ENCODE data around the gene MAP4K1. TPM values are rescaled to one million over a fixed set of nuclear protein-coding genes. Genes with fewer than 3 reads are reported as not detected.
A peak's percentile ranks its signal among the peaks of the same experiment; 100 is the strongest.

Gene MAP4K1
- total and polyA plus RNA-seq, 2 of the 13 experiments (the other 11 are each of a cell fraction or from before 2014, with no cell fraction given): 0.24 to 0.89 TPM

- TF ChIP-seq YY1 (IDR thresholded peaks at IDR 0.05; ENCODE audit: insufficient read depth, insufficient replicate concordance, low read depth, low read length): peak; percentile 79
- TF ChIP-seq MEIS2 (CRISPR knock-in tag; IDR thresholded peaks at IDR 0.05): peak; percentile 16; the same call in 1 of the 2 replicates
- TF ChIP-seq JDP2 (CRISPR knock-in tag; IDR thresholded peaks at IDR 0.05; ENCODE audit: borderline replicate concordance): no peak
- peak; percentile 50; the same call in 1 of the 2 replicates for TF ChIP-seq ZNF710 (CRISPR knock-in tag; IDR thresholded peaks at IDR 0.05; ENCODE audit: borderline replicate concordance)
- 0 out of 2 replicates have a peak, but pooled peaks have one; percentile 8 for TF ChIP-seq NKX3-1 (CRISPR knock-in tag; IDR thresholded peaks at IDR 0.05)
- TF ChIP-seq ZNF547 (CRISPR knock-in tag; IDR thresholded peaks at IDR 0.05): peak; percentile 43; the same call in 1 of the 2 replicates
- TF ChIP-seq NFE2L2 (IDR thresholded peaks at IDR 0.05; ENCODE audit: low read length): no peak
- no peak for TF ChIP-seq CHD2 (IDR thresholded peaks at IDR 0.05; ENCODE audit: low read depth, low read length)
- TF ChIP-seq, protein P1, sequence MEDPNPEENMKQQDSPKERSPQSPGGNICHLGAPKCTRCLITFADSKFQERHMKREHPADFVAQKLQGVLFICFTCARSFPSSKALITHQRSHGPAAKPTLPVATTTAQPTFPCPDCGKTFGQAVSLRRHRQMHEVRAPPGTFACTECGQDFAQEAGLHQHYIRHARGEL (CRISPR knock-in tag; IDR thresholded peaks at IDR 0.05): no peak
- no peak for TF ChIP-seq CEBPZ (IDR thresholded peaks at IDR 0.05; ENCODE audit: low read length)
- TF ChIP-seq KLF6 (CRISPR knock-in tag; IDR thresholded peaks at IDR 0.05): 0 out of 2 replicates have a peak, but pooled peaks have one; percentile 29
- TF ChIP-seq ZMAT3 (CRISPR knock-in tag; conservative IDR thresholded peaks at IDR 0.05): peak; percentile 80
- peak; percentile 82 for TF ChIP-seq SAP130 (CRISPR knock-in tag; IDR thresholded peaks at IDR 0.05; ENCODE audit: low read depth)
- peak; percentile 52; the same call in 1 of the 2 replicates for TF ChIP-seq DR1 (CRISPR knock-in tag; IDR thresholded peaks at IDR 0.05)
- no peak for TF ChIP-seq TRIM22 (IDR thresholded peaks at IDR 0.05)
- TF ChIP-seq ELF1 (CRISPR knock-in tag; IDR thresholded peaks at IDR 0.05): peak; percentile 42; the same call in 1 of the 2 replicates
- no peak for TF ChIP-seq ZKSCAN5 (CRISPR knock-in tag; IDR thresholded peaks at IDR 0.05)
- TF ChIP-seq, protein P2, sequence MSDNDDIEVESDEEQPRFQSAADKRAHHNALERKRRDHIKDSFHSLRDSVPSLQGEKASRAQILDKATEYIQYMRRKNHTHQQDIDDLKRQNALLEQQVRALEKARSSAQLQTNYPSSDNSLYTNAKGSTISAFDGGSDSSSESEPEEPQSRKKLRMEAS (IDR thresholded peaks at IDR 0.05): peak; percentile 80
- TF ChIP-seq RXRB (CRISPR knock-in tag; IDR thresholded peaks at IDR 0.05; ENCODE audit: borderline replicate concordance): no peak
- TF ChIP-seq GABPB1 (CRISPR knock-in tag; IDR thresholded peaks at IDR 0.05): peak; percentile 70; the same call in 1 of the 2 replicates
- TF ChIP-seq GATA4 (IDR thresholded peaks at IDR 0.05; ENCODE audit: borderline replicate concordance, low read depth): peak; percentile 67; the same call in 1 of the 2 replicates
- TF ChIP-seq ZNF232 (CRISPR knock-in tag; IDR thresholded peaks at IDR 0.05; ENCODE audit: borderline replicate concordance): no peak; the same call in 1 of the 2 replicates
- TF ChIP-seq SNRNP70 (IDR thresholded peaks at IDR 0.05; ENCODE audit: low read depth, low read length): no peak
- TF ChIP-seq SMARCC2 (IDR thresholded peaks at IDR 0.05): no peak
- no peak for TF ChIP-seq HOXD1 (CRISPR knock-in tag; IDR thresholded peaks at IDR 0.05)
These were observed 29.7 kb upstream of the MAP4K1 start, which contains the start of gene ACTN4 (continued) for GRCh38 chr19:38647368-38647965.

Data from HepG2 (cell line).